Measurements from ENCODE around the gene OR9G1. TPM values are rescaled to one million over a fixed set of nuclear protein-coding genes. Genes with fewer than 3 reads are reported as not detected.
"Not testable (repeated sequence)": the region's sequence is repeated elsewhere in the genome, so short reads cannot be mapped to it uniquely, and the experiment has no call there.

The OR9G1 gene
- not detected in 2 replicates for total RNA-seq (2014; rRNA removed; shearing (Covaris generic))

- DNase-seq (ENCODE audit: low read depth) = no peak
These were observed at the start of gene OR9G1 for GRCh38 chr11:56698795-56699194. OR9G1 (plus strand) TSS chr11:56699095; CDS start chr11:56700388, 1,293 bp downstream.

- no peak for DNase-seq (ENCODE audit: low read depth)
These were observed 39.1 kb upstream of the OR9G1 start for GRCh38 chr11:56659755-56660154.

GRCh38 chr11:56663386-56663785 lies 35.5 kb upstream of the OR9G1 start, which contains the start of gene OR5AR1:
OR5AR1 (plus strand) TSS chr11:56663686; CDS start chr11:56663686, 0 bp downstream.
- no peak for DNase-seq (ENCODE audit: low read depth)

- DNase-seq (ENCODE audit: low read depth) = no peak
These were observed 27.9 kb upstream of the OR9G1 start for GRCh38 chr11:56670984-56671383.

GRCh38 chr11:56688554-56689100 lies 10.3 kb upstream of the OR9G1 start:
- DNase-seq (ENCODE audit: low read depth) = no peak

GRCh38 chr11:56691179-56691578 lies 7.7 kb upstream of the OR9G1 start:
- DNase-seq (ENCODE audit: low read depth) = not testable (repeated sequence)

- no peak for DNase-seq (ENCODE audit: low read depth)
These were observed 5.5 kb upstream of the OR9G1 start for GRCh38 chr11:56693428-56693827.

GRCh38 chr11:56700242-56700913 lies 1.5 kb downstream of the OR9G1 start:
- DNase-seq (ENCODE audit: low read depth) = no peak

GRCh38 chr11:56700914-56701485 lies 2.1 kb downstream of the OR9G1 start:
- DNase-seq (ENCODE audit: low read depth) = no peak

- DNase-seq (ENCODE audit: low read depth) = no peak
These were observed 7.0 kb downstream of the OR9G1 start for GRCh38 chr11:56705784-56706396.

- DNase-seq (ENCODE audit: low read depth) = no peak
These were observed 7.6 kb downstream of the OR9G1 start for GRCh38 chr11:56706486-56706885.

GRCh38 chr11:56714206-56714605 lies 15.3 kb downstream of the OR9G1 start:
- DNase-seq (ENCODE audit: low read depth) = no peak

GRCh38 chr11:56716379-56716854 lies 17.5 kb downstream of the OR9G1 start:
- DNase-seq (ENCODE audit: low read depth) = no peak

- DNase-seq (ENCODE audit: low read depth) = no peak
These were observed 21.6 kb downstream of the OR9G1 start for GRCh38 chr11:56720513-56720912.

- DNase-seq (ENCODE audit: low read depth) = no peak
These were observed 41.2 kb downstream of the OR9G1 start for GRCh38 chr11:56740107-56740506.

GRCh38 chr11:56740886-56741285 lies 42.0 kb downstream of the OR9G1 start:
- DNase-seq (ENCODE audit: low read depth) = no peak

GRCh38 chr11:56748597-56748996 lies 49.7 kb downstream of the OR9G1 start, which contains the start of gene OR9G4:
OR9G4 (minus strand) TSS chr11:56748697; CDS start chr11:56743766, 4,931 bp downstream.
- DNase-seq (ENCODE audit: low read depth) = no peak

- DNase-seq (ENCODE audit: low read depth) = no peak
These were observed 51.3 kb downstream of the OR9G1 start for GRCh38 chr11:56750190-56750589.

GRCh38 chr11:56751480-56751879 lies 52.6 kb downstream of the OR9G1 start:
- DNase-seq (ENCODE audit: low read depth) = no peak
